CD4-positive, alpha-beta T cell (primary cell): ENCODE results near the gene KRT2. TPM values are rescaled to one million over a fixed set of nuclear protein-coding genes. Genes with fewer than 3 reads are reported as not detected.

Experiments used
- ATAC-seq: fragments of 200-7000 bp; cut with Tn5 transposase; one replicate; pipeline ENCODE4 v1.10.0; 2022; ENCODE audit warnings: mild to moderate bottlenecking; ENCODE audit not compliant: poor library complexity
- CTCF ChIA-PET: fragments of 350-600 bp; sonication (Branson Sonifier 250); formaldehyde crosslinking; loops from one replicate; lab custom pipeline; 2021; ENCODE audit warnings: antibody characterized with exemption, inconsistent platforms; lab: Charles Lee
- POLR2A ChIA-PET: fragments of 350-600 bp; sonication (Branson Sonifier 250); formaldehyde crosslinking; loops from one replicate; lab custom pipeline; 2021; ENCODE audit warnings: antibody characterized with exemption, inconsistent platforms; lab: Charles Lee
- DNase-seq, 14 experiments: peaks; one replicate each; pipeline ENCODE4 v3.0.0-alpha.2; 2013 to 2020; ENCODE audit warnings: mixed read lengths in 2 of 14
- H3K27ac ChIP-seq, 2 donors: one replicate each; pipeline versions ENCODE4 v1.5.1 to v1.7.0; 2013; ENCODE audit warnings: low read length in 2 of 2, low read depth in 1 of 2, mild to moderate bottlenecking in 1 of 2
- H3K27me3 ChIP-seq, 2 experiments: 1 replicate in 1 of 2; 2 replicates in 1 of 2; pipeline versions ENCODE4 v1.6.1 to v1.7.0; 2013; ENCODE audit warnings: low read length in 2 of 2, control low read depth in 1 of 2, mild to moderate bottlenecking in 1 of 2, moderate library complexity in 1 of 2; ENCODE audit not compliant: insufficient read depth in 2 of 2, control insufficient read depth in 1 of 2
- H3K36me3 ChIP-seq: one replicate; pipeline ENCODE4 v1.6.1; 2013; ENCODE audit warnings: low read length, control low read depth; ENCODE audit not compliant: insufficient read depth
- H3K4me1 ChIP-seq: one replicate; pipeline ENCODE4 v1.6.1; 2013; ENCODE audit warnings: low read length, control low read depth; ENCODE audit not compliant: insufficient read depth
- H3K4me3 ChIP-seq: one replicate; pipeline ENCODE4 v1.5.1; 2013; ENCODE audit warnings: mild to moderate bottlenecking, low read length, moderate library complexity
- H3K9me3 ChIP-seq, 2 experiments: 1 replicate in 1 of 2; 2 replicates in 1 of 2; pipeline versions ENCODE4 v1.6.1 to v1.7.0; 2013; ENCODE audit warnings: low read length in 2 of 2, mild to moderate bottlenecking in 2 of 2, control low read depth in 1 of 2, moderate library complexity in 1 of 2; ENCODE audit not compliant: control insufficient read depth in 1 of 2, insufficient read depth in 1 of 2
- H3K27ac Mint-ChIP-seq: one replicate; pipeline ENCODE4 v1.8.0; 2020; ENCODE audit warnings: mixed read lengths
- H3K27me3 Mint-ChIP-seq: one replicate; pipeline ENCODE4 v1.8.0; 2021; ENCODE audit warnings: mixed read lengths
- H3K36me3 Mint-ChIP-seq: one replicate; pipeline ENCODE4 v1.8.0; 2021; ENCODE audit warnings: low read depth, mixed read lengths
- H3K4me1 Mint-ChIP-seq: one replicate; pipeline ENCODE4 v1.8.0; 2021; ENCODE audit warnings: low read depth, mixed read lengths
- H3K4me3 Mint-ChIP-seq: one replicate; pipeline ENCODE4 v1.8.0; 2020; ENCODE audit warnings: mild to moderate bottlenecking, mixed read lengths
- H3K9me3 Mint-ChIP-seq: one replicate; pipeline ENCODE4 v1.8.0; 2020; ENCODE audit warnings: mixed read lengths
- CTCF ChIP-seq: fragments of 200-600 bp; IDR thresholded peaks from one replicate; pipeline ENCODE4 v1.8.0; 2022; ENCODE audit warnings: antibody characterized with exemption, mild to moderate bottlenecking
- intact Hi-C, 2 experiments: fragments of 100-400 bp; cut with DNase I in 1 of 2; cut with micrococcal nuclease in 1 of 2; formaldehyde crosslinking; loops; one replicate each; pipeline versions ENCODE4 v1.15.1 to v1.9.0; 2023 to 2025; cut with DNase I, micrococcal nuclease
- total RNA-seq, 174 experiments: library from RNA in 2 of 174; stranded (reverse) in 2 of 174; gene quantifications; one replicate each; pipeline ENCODE4 v1.2.3 and lab custom pipeline; 2021 to 2026

Gene KRT2
- total RNA-seq, 2 experiments from 2014 or later = 1.7 to 2.1 TPM

GRCh38 chr12:52630599-52631200 lies 21.3 kb downstream of the KRT2 start:
- ATAC-seq = peak; percentile 27
- peak overlapping the region; percentile 91 for H3K4me3 Mint-ChIP-seq
- peak overlapping the region; percentile 89 for H3K27ac Mint-ChIP-seq

GRCh38 chr12:52630008-52630500 lies 22.0 kb downstream of the KRT2 start:
- H3K27ac Mint-ChIP-seq = peak overlapping the region; percentile 89
- Histone ChIP-seq H3K27me3 (no peaks in the 10 kb centered on the region), H3K36me3 (no peaks in the 10 kb centered on the region), H3K4me1 (peaks cover 64% of the 10 kb centered on the region), H3K27ac (no peak overlapping the region), H3K9me3 (no peaks in the 10 kb centered on the region), H3K4me3 (peak overlapping the region; percentile 39)
- peaks cover 10% of the 10 kb centered on the region for H3K36me3 Mint-ChIP-seq
- peaks cover 90% of the 10 kb centered on the region for H3K4me1 Mint-ChIP-seq
- TF ChIP-seq CTCF = no peak
- ATAC-seq (no peak), DNase-seq (no peak)
- H3K9me3 Mint-ChIP-seq = no peaks in the 10 kb centered on the region
- ChIA-PET POLR2A (interaction anchor here (1.0 to 2.2 kb wide), 5 partner anchors 11 to 44 kb away, joined by 3 to 15 read pairs (median 4); partner anchors contain the start of gene KRT73), CTCF (no interaction called here)
- intact Hi-C loops = no loop called here
- H3K4me3 Mint-ChIP-seq = peak overlapping the region; percentile 91
- H3K27me3 Mint-ChIP-seq = no peaks in the 10 kb centered on the region

More at GRCh38 chr12:52630599-52631200, 21.3 kb downstream of the KRT2 start:
- no peak for TF ChIP-seq CTCF
- no peak overlapping the region for H3K27ac ChIP-seq
- Mint-ChIP-seq H3K9me3 (no peaks in the 10 kb centered on the region), H3K36me3 (peaks cover 10% of the 10 kb centered on the region), H3K27me3 (no peaks in the 10 kb centered on the region), H3K4me1 (peaks cover 84% of the 10 kb centered on the region)
- intact Hi-C loops = no loop called here
- H3K4me3 ChIP-seq = peak overlapping the region; percentile 39
- peak in 1 of 14 experiments; percentile 14 for DNase-seq
- CTCF ChIA-PET = no interaction called here
- no peaks in the 10 kb centered on the region for H3K36me3 ChIP-seq
- H3K9me3 ChIP-seq = no peaks in the 10 kb centered on the region
- peaks cover 64% of the 10 kb centered on the region for H3K4me1 ChIP-seq
- POLR2A ChIA-PET = interaction anchor here (1.1 to 2.2 kb wide), 3 partner anchors 12 to 45 kb away, joined by 4 to 15 read pairs (median 6); partner anchors contain the start of gene KRT73
- no peaks in the 10 kb centered on the region for H3K27me3 ChIP-seq

- peaks cover 87% of the 10 kb centered on the region for H3K4me1 Mint-ChIP-seq
- H3K27ac ChIP-seq = no peak overlapping the region
These were observed 22.6 kb downstream of the KRT2 start for GRCh38 chr12:52629281-52630007.

More at GRCh38 chr12:52629281-52630007, 22.6 kb downstream of the KRT2 start:
- peak overlapping the region; percentile 91 for H3K4me3 Mint-ChIP-seq
- no peak for TF ChIP-seq CTCF
- Histone ChIP-seq H3K4me1 (peaks cover 62% of the 10 kb centered on the region), H3K36me3 (no peaks in the 10 kb centered on the region), H3K27me3 (no peaks in the 10 kb centered on the region), H3K4me3 (peak overlapping the region; percentile 39), H3K9me3 (no peaks in the 10 kb centered on the region)
- peaks cover 10% of the 10 kb centered on the region for H3K36me3 Mint-ChIP-seq
- intact Hi-C loops = loop anchor here in 1 of 2 experiments (5.0 kb wide), 1 partner anchor 63 kb away; no protein-coding TSS in a partner anchor
- ATAC-seq = peak; percentile 54
- H3K27me3 Mint-ChIP-seq = no peaks in the 10 kb centered on the region
- peak overlapping the region; percentile 89 for H3K27ac Mint-ChIP-seq
- ChIA-PET POLR2A (interaction anchor here (0.9 to 2.2 kb wide), 7 partner anchors 11 to 43 kb away, joined by 3 to 15 read pairs (median 4); partner anchors contain the start of gene KRT73), CTCF (no interaction called here)
- no peaks in the 10 kb centered on the region for H3K9me3 Mint-ChIP-seq
- no peak for DNase-seq
